Keratinocyte (primary cell): ENCODE measurements around the gene PVALB. TPM values are rescaled to one million over a fixed set of nuclear protein-coding genes. Genes with fewer than 3 reads are reported as not detected.

ENCODE experiments used
- DNase-seq: peaks from one replicate; pipeline ENCODE4 v3.0.0-alpha.2; 2011; ENCODE audit warnings: low read depth, missing footprints, low spot score
- FAIRE-seq: peaks from 2 replicates; lab custom pipeline; 2011; peaks lifted over from hg19 to GRCh38; lab: Jason Lieb, UNC
- H2AFZ ChIP-seq: 2 replicates; pipeline ENCODE4 v1.6.0; 2012; ENCODE audit warnings: low read length, control low read depth, inconsistent platforms; ENCODE audit not compliant: control insufficient read depth
- H3K27ac ChIP-seq: 2 replicates; pipeline ENCODE4 v1.5.1; 2011; ENCODE audit warnings: low read length; ENCODE audit not compliant: control insufficient read depth, insufficient read depth
- H3K27me3 ChIP-seq: 3 replicates; pipeline ENCODE4 v1.6.0; 2011; ENCODE audit warnings: low read length; ENCODE audit not compliant: control insufficient read depth, insufficient read depth; ENCODE audit errors: extremely low read depth
- H3K36me3 ChIP-seq, 2 experiments: 2 replicates in 1 of 2; 3 replicates in 1 of 2; pipeline ENCODE4 v1.5.1; 2011; ENCODE audit warnings: low read length in 2 of 2, mild to moderate bottlenecking in 1 of 2; ENCODE audit not compliant: control insufficient read depth in 2 of 2, insufficient read depth in 2 of 2; ENCODE audit errors: extremely low read depth in 1 of 2
- H3K4me1 ChIP-seq: 3 replicates; pipeline ENCODE4 v1.5.1; 2011; ENCODE audit warnings: low read length; ENCODE audit not compliant: control insufficient read depth, insufficient read depth; ENCODE audit errors: extremely low read depth
- H3K4me2 ChIP-seq: 3 replicates; pipeline ENCODE4 v1.6.0; 2011; ENCODE audit warnings: low read depth, low read length; ENCODE audit not compliant: control insufficient read depth, insufficient read depth; ENCODE audit errors: extremely low read depth
- H3K4me3 ChIP-seq, 3 experiments: fragments of 200-600 bp in 1 of 3; sonication (generic) in 1 of 3; 2 replicates in 2 of 3; 3 replicates in 1 of 3; pipeline ENCODE4 v1.5.1; 2011 to 2016; ENCODE audit warnings: low read length in 3 of 3, mild to moderate bottlenecking in 3 of 3, control low read depth in 2 of 3, inconsistent platforms in 1 of 3, low read depth in 1 of 3, mixed read lengths in 1 of 3, mixed run types in 1 of 3, moderate library complexity in 1 of 3; ENCODE audit not compliant: control insufficient read depth in 2 of 3, insufficient read depth in 2 of 3; ENCODE audit errors: extremely low read depth in 1 of 3
- H3K79me2 ChIP-seq: 2 replicates; pipeline ENCODE4 v1.6.0; 2012; ENCODE audit warnings: low read length; ENCODE audit not compliant: control insufficient read depth, insufficient read depth
- H3K9ac ChIP-seq: 3 replicates; pipeline ENCODE4 v1.6.0; 2011; ENCODE audit warnings: low read length; ENCODE audit not compliant: control insufficient read depth, insufficient read depth; ENCODE audit errors: extremely low read depth
- H3K9me1 ChIP-seq: 3 replicates; pipeline ENCODE4 v1.6.0; 2011; ENCODE audit warnings: low read length; ENCODE audit not compliant: control insufficient read depth, insufficient read depth; ENCODE audit errors: extremely low read depth
- H3K9me3 ChIP-seq: 2 replicates; pipeline ENCODE4 v1.5.1; 2012; ENCODE audit warnings: low read depth, low read length; ENCODE audit not compliant: control insufficient read depth
- H4K20me1 ChIP-seq: 3 replicates; pipeline ENCODE4 v1.6.0; 2011; ENCODE audit warnings: low read length; ENCODE audit not compliant: control insufficient read depth, insufficient read depth; ENCODE audit errors: extremely low read depth
- EZH2 ChIP-seq: IDR thresholded peaks from one replicate; pipeline ENCODE4 v1.6.1; 2012; ENCODE audit warnings: inconsistent platforms, mild to moderate bottlenecking, low read length, moderate library complexity
- dilution Hi-C: fragments of 300-500 bp; cut with MboI; formaldehyde crosslinking; loops from one replicate; pipeline ENCODE4 v1.7.0; 2020; ENCODE audit warnings: low sequenced_read_pairs; ENCODE audit not compliant: extremely low pct_ligation_motif_present
- polyA plus RNA-seq, 5 experiments: library from polyadenylated mRNA; depleted of rRNA in 3 of 5; stranded (reverse) in 3 of 5; stranded (forward) in 1 of 5; unstranded in 1 of 5; fragments of >200 nt; gene quantifications; 1 replicate in 1 of 5; 2 replicates in 3 of 5; 3 replicates in 1 of 5; pipeline versions ENCODE4 v1.2.1 to v1.2.3, GENCODE V29; 2011 to 2012; ENCODE audit warnings: missing spikeins in 2 of 5, low read depth in 1 of 5, low replicate concordance in 1 of 5
- TF ChIP-seq, protein P1 (sequence below), 3 experiments: IDR thresholded peaks in 1 of 3; conservative IDR thresholded peaks in 1 of 3; optimal IDR thresholded peaks in 1 of 3; 2 replicates in 2 of 3; 3 replicates in 1 of 3; pipeline versions ENCODE3 to v1.5.1; 2011; ENCODE audit warnings: low read length in 3 of 3, mild to moderate bottlenecking in 3 of 3, moderate library complexity in 2 of 3, control low read depth in 1 of 3, inconsistent platforms in 1 of 3; ENCODE audit not compliant: insufficient read depth in 2 of 3; ENCODE audit errors: extremely low read depth in 1 of 3

PVALB gene
- polyA plus RNA-seq, 1 donor (not counting 4 experiments of a cell fraction or from before 2014, with no cell fraction given): not detected

DNA sequence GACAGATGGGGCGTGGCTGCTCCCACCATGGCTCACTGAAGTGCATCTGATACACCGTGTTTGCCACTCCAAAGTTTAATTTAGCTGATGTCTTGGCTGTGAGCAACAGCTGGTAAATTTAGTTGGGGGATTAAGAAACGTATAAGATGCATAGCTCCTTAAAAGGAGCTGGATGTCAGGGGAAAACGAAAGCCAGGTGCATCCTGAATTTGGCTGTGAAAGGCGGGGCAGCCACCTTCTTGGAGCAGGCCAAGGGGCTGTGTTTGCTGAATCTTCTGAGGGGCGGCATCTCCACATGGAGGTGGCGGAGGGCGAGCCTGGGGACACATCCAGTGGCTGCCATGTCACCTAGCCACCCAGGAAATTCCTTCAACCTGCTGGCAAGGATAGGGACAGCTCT, 23.3 kb upstream of the PVALB start:
- Histone ChIP-seq H3K9me3 (peaks cover 5% of the 10 kb centered on the region), H3K79me2 (no peaks in the 10 kb centered on the region), H3K4me1 (peaks cover 2% of the 10 kb centered on the region), H3K4me2 (no peak overlapping the region), H3K27ac (no peak overlapping the region), H3K9me1 (no peaks in the 10 kb centered on the region), H2AFZ (no peak overlapping the region), H3K36me3 (no peaks in the 10 kb centered on the region), H4K20me1 (no peaks in the 10 kb centered on the region), H3K4me3 (no peak overlapping the region), H3K9ac (no peak overlapping the region), H3K27me3 (peaks cover 4% of the 10 kb centered on the region)
- FAIRE-seq (no peak), DNase-seq (no peak)
- dilution Hi-C loops: no loop called here
- no peak for TF ChIP-seq EZH2
- TF ChIP-seq, protein P1, sequence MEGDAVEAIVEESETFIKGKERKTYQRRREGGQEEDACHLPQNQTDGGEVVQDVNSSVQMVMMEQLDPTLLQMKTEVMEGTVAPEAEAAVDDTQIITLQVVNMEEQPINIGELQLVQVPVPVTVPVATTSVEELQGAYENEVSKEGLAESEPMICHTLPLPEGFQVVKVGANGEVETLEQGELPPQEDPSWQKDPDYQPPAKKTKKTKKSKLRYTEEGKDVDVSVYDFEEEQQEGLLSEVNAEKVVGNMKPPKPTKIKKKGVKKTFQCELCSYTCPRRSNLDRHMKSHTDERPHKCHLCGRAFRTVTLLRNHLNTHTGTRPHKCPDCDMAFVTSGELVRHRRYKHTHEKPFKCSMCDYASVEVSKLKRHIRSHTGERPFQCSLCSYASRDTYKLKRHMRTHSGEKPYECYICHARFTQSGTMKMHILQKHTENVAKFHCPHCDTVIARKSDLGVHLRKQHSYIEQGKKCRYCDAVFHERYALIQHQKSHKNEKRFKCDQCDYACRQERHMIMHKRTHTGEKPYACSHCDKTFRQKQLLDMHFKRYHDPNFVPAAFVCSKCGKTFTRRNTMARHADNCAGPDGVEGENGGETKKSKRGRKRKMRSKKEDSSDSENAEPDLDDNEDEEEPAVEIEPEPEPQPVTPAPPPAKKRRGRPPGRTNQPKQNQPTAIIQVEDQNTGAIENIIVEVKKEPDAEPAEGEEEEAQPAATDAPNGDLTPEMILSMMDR (optimal IDR thresholded peaks at IDR 0.05 in 1 of 3, IDR thresholded peaks at IDR 0.05 in 1 of 3, conservative IDR thresholded peaks at IDR 0.05 in 1 of 3; ENCODE audit: extremely low read depth in 1 of 3, insufficient read depth in 2 of 3, low read length in 3 of 3): no peak

DNA sequence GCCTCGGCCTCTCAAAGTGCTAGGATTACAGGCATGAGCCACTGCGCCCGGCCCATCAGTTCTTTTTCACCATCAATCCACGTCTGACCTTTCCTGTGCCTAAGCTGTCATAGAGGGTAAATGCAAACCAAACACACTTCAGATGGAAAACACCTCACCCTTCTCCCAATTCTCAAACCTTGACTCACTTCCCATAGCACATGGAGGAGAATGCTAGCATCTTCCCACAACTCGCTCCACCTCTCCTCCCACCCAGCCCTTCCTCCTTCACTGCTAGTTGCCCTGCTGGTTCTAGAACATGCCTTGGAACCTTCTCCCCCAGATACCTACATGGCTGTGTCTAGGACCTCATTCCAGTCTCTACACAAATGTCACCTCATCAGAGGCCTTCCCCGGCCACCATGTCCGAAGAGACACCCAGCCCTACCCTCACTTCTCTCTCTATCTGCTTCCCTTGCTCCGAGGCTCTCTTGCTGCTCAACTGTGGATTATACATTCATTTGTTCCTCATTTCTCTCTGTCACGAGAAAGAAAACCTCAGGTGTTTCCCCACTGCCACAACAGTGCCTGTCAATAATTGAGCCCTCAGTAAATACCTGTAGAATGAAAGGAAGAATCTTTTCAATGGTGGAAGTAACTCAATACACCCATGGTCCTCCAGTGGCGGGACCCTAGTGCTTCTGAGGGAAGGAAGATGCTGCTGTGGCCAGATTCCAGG, 22.7 kb upstream of the PVALB start:
- Histone ChIP-seq H3K36me3 (no peaks in the 10 kb centered on the region), H3K9me3 (peaks cover 5% of the 10 kb centered on the region), H3K9me1 (no peaks in the 10 kb centered on the region), H4K20me1 (no peaks in the 10 kb centered on the region), H3K4me1 (peaks cover 2% of the 10 kb centered on the region), H3K27ac (no peak overlapping the region), H3K79me2 (no peaks in the 10 kb centered on the region), H3K27me3 (no peaks in the 10 kb centered on the region), H3K4me2 (no peak overlapping the region), H3K9ac (no peak overlapping the region), H2AFZ (no peak overlapping the region), H3K4me3 (no peak overlapping the region)
- FAIRE-seq (peak; percentile 49), DNase-seq (no peak)
- dilution Hi-C loops: loop anchor here (10.0 kb wide), 1 partner anchor 65 kb away; the partner anchor contains the start of gene IFT27
- TF ChIP-seq, protein P1 (optimal IDR thresholded peaks at IDR 0.05 in 1 of 3, IDR thresholded peaks at IDR 0.05 in 1 of 3, conservative IDR thresholded peaks at IDR 0.05 in 1 of 3; ENCODE audit: extremely low read depth in 1 of 3, insufficient read depth in 2 of 3, low read length in 3 of 3): no peak
- no peak for TF ChIP-seq EZH2
